Measurements from ENCODE around the gene AP1B1. TPM values are rescaled to one million over a fixed set of nuclear protein-coding genes. Genes with fewer than 3 reads are reported as not detected.

Gene AP1B1
- polyA plus RNA-seq, 2 of the 4 experiments (the other 2 are of a cell fraction), result 22.5 to 27.0 TPM

DNA sequence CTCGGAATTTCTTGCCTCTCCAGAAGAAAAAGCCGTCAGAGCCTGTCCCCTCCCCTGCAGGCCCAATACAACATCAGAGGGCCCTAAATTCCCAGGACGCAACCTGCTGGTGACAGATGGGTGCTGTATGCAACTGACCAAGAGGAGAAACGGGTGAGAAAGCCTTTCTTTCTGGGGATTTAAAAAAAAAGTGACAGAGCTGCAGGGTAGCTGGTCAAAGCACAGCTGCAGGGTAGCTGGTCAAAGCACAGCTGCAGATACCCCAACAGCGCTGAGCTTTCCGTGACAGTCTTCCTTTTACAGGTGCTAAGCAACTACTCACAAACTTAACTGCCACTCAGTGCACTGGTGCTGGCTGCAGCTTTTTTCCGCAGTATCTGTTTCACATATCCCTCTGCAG lies 17.8 kb downstream of the AP1B1 start:
- H3K4me1 ChIP-seq, result no peaks in the 10 kb centered on the region
- CTCF ChIA-PET, result interaction anchor here (1.3 kb wide), 1 partner anchor 16 kb away, joined by 4 read pairs; no protein-coding TSS in a partner anchor
- ATAC-seq (no peak), DNase-seq (ENCODE audit: low read depth in 1 of 2, low spot score in 1 of 2) (no peak), FAIRE-seq (no peak)
- POLR2A ChIA-PET, result interaction anchor here (0.6 kb wide), 1 partner anchor 139 kb away, joined by 3 read pairs; no protein-coding TSS in a partner anchor
- H3K4me3 ChIP-seq, result no peak overlapping the region
- H3K9me3 ChIP-seq, result no peaks in the 10 kb centered on the region
- no peak overlapping the region for H3K4me2 ChIP-seq
- WGBS (ENCODE audit: missing lambda C conversion rate), result 87% methylated on average over 7 of the region's 7 CpGs
- no peak overlapping the region for H3K27ac ChIP-seq
- no peak for TF ChIP-seq CEBPB (IDR thresholded peaks at IDR 0.05)
- TF ChIP-seq EHF (CRISPR knock-in tag; IDR thresholded peaks at IDR 0.05), result no peak
- TF ChIP-seq NFE2L2 (conservative IDR thresholded peaks at IDR 0.05; ENCODE audit: low read length), result no peak
- TF ChIP-seq RAD21 (conservative IDR thresholded peaks at IDR 0.05 in 1 of 2, IDR thresholded peaks at IDR 0.05 in 1 of 2), result no peak
- TF ChIP-seq FOSL2 (IDR thresholded peaks at IDR 0.05), result no peak
- no peak for TF ChIP-seq FOSL2 (CRISPR knock-in tag; IDR thresholded peaks at IDR 0.05)
- TF ChIP-seq KDM1A (IDR thresholded peaks at IDR 0.05; ENCODE audit: low read depth), result no peak
- TF ChIP-seq, protein P1, sequence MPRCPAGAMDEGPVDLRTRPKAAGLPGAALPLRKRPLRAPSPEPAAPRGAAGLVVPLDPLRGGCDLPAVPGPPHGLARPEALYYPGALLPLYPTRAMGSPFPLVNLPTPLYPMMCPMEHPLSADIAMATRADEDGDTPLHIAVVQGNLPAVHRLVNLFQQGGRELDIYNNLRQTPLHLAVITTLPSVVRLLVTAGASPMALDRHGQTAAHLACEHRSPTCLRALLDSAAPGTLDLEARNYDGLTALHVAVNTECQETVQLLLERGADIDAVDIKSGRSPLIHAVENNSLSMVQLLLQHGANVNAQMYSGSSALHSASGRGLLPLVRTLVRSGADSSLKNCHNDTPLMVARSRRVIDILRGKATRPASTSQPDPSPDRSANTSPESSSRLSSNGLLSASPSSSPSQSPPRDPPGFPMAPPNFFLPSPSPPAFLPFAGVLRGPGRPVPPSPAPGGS (IDR thresholded peaks at IDR 0.05), result no peak
- no peak for TF ChIP-seq JUN (IDR thresholded peaks at IDR 0.05)
- TF ChIP-seq ESRRA (IDR thresholded peaks at IDR 0.05; ENCODE audit: borderline replicate concordance, low read length), result no peak
- no peak for TF ChIP-seq HOXB13 (CRISPR knock-in tag; IDR thresholded peaks at IDR 0.05; ENCODE audit: low read depth)
- TF ChIP-seq EHMT2 (IDR thresholded peaks at IDR 0.05; ENCODE audit: low read depth), result no peak
- no peak for TF ChIP-seq HEYL (CRISPR knock-in tag; IDR thresholded peaks at IDR 0.05)
- TF ChIP-seq FOSB (CRISPR knock-in tag; IDR thresholded peaks at IDR 0.05), result no peak
- TF ChIP-seq POLR2A (IDR thresholded peaks at IDR 0.05; ENCODE audit: low read length), result no peak

DNA sequence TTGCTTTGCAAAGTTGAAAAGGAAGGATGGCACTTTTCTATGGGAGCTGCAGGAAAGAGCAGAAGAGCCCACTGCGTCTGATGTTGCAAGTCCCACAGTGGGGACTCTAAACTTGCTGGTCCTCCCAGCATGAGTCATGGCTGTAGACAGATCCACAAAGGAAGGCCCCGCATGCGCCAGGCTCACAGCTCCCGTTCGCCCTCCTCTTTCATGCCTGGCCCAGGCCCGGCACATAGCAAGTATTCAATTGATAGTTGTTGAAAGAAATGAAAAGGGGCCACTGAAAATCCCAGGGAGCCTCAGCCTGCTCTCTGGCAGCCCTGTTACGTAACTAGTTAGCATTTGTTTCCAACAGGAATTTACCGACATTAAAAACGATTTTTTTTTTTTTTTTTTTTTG lies 18.9 kb downstream of the AP1B1 start:
- ChIA-PET POLR2A (no interaction called here), CTCF (no interaction called here)
- H3K4me1 ChIP-seq, result no peaks in the 10 kb centered on the region
- no peak overlapping the region for H3K4me3 ChIP-seq
- FAIRE-seq (no peak), ATAC-seq (peak in 1 of 2 experiments; percentile 36; a peak in 2 of 6 replicates), DNase-seq (ENCODE audit: low read depth in 1 of 2, low spot score in 1 of 2) (no peak)
- H3K4me2 ChIP-seq, result no peak overlapping the region
- no peak for TF ChIP-seq RARB (CRISPR knock-in tag; IDR thresholded peaks at IDR 0.05)
- TF ChIP-seq, protein P1 (IDR thresholded peaks at IDR 0.05), result no peak
- TF ChIP-seq POLR2AphosphoS2 (conservative IDR thresholded peaks at IDR 0.05; ENCODE audit: low read length), result no peak
- no peak for TF ChIP-seq NPAS2 (CRISPR knock-in tag; IDR thresholded peaks at IDR 0.05; ENCODE audit: borderline replicate concordance)
- TF ChIP-seq NFE2L2 (conservative IDR thresholded peaks at IDR 0.05; ENCODE audit: low read length), result no peak
- TF ChIP-seq, protein P2, sequence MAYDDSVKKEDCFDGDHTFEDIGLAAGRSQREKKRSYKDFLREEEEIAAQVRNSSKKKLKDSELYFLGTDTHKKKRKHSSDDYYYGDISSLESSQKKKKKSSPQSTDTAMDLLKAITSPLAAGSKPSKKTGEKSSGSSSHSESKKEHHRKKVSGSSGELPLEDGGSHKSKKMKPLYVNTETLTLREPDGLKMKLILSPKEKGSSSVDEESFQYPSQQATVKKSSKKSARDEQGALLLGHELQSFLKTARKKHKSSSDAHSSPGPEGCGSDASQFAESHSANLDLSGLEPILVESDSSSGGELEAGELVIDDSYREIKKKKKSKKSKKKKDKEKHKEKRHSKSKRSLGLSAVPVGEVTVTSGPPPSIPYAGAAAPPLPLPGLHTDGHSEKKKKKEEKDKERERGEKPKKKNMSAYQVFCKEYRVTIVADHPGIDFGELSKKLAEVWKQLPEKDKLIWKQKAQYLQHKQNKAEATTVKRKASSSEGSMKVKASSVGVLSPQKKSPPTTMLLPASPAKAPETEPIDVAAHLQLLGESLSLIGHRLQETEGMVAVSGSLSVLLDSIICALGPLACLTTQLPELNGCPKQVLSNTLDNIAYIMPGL (CRISPR knock-in tag; IDR thresholded peaks at IDR 0.05; ENCODE audit: borderline replicate concordance), result no peak
- TF ChIP-seq, protein P3, sequence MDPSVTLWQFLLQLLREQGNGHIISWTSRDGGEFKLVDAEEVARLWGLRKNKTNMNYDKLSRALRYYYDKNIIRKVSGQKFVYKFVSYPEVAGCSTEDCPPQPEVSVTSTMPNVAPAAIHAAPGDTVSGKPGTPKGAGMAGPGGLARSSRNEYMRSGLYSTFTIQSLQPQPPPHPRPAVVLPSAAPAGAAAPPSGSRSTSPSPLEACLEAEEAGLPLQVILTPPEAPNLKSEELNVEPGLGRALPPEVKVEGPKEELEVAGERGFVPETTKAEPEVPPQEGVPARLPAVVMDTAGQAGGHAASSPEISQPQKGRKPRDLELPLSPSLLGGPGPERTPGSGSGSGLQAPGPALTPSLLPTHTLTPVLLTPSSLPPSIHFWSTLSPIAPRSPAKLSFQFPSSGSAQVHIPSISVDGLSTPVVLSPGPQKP (IDR thresholded peaks at IDR 0.05; ENCODE audit: low read depth, low read length), result no peak
- TF ChIP-seq TP53 (CRISPR knock-in tag; IDR thresholded peaks at IDR 0.05), result no peak
- no peak for TF ChIP-seq ZNF302 (CRISPR knock-in tag; IDR thresholded peaks at IDR 0.05)
- WGBS (ENCODE audit: missing lambda C conversion rate), result 61% methylated on average over 9 of the region's 9 CpGs
- H3K9me3 ChIP-seq, result no peaks in the 10 kb centered on the region
- H3K27ac ChIP-seq, result no peak overlapping the region

All from A549 (cell line).